ENCODE data around the gene GPR62.

GPR62 gene

DNA sequence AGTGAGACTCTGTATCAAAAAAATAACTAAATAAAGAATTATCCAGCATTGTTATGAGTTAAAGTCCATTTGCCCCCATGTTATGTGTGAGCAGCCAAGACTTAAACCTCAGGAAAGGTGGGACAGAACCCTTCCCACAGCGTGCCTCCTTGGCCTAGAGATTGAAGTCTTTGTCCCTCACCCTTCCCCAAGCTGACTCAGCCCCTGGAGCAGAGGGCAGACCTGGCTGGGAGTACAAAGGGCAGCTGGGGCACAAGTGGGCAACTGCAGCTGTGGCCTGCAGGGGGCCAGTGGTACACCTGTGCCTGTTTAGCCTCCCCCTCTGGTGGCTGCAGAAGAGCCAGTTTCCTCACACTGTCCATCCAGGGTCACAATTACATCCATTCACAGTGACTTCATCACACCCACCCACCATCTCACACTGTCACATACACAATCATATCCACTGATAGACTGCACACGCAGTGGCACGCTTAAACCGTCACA lies 27.2 kb downstream of the GPR62 start:
- TF ChIP-seq CTCF (IDR thresholded peaks at IDR 0.05; ENCODE audit: control insufficient read depth, extremely low read depth, insufficient read depth) = peak; percentile 58
- peak overlapping the region; percentile 66 for H3K4me3 ChIP-seq (ENCODE audit: low read depth, low read length)
- DNase-seq (ENCODE audit: low read depth) = peak; percentile 34

GRCh38 chr3:51982838-51983577 lies 27.8 kb downstream of the GPR62 start, which contains the start of gene ACY1:
Gene ACY1, plus strand, starts transcription at chr3:51983535. Its CDS starts 530 bp downstream, at chr3:51984065.
- peak within 1 kb of the TSS; percentile 66 for H3K4me3 ChIP-seq (ENCODE audit: low read depth, low read length)
- TF ChIP-seq CTCF (IDR thresholded peaks at IDR 0.05; ENCODE audit: control insufficient read depth, extremely low read depth, insufficient read depth) = no peak; the same call in 1 of the 2 replicates
- DNase-seq (ENCODE audit: low read depth) = peak; percentile 81

- peak overlapping the region; percentile 66 for H3K4me3 ChIP-seq (ENCODE audit: low read depth, low read length)
- no peak for TF ChIP-seq CTCF (IDR thresholded peaks at IDR 0.05; ENCODE audit: control insufficient read depth, extremely low read depth, insufficient read depth)
- DNase-seq (ENCODE audit: low read depth) = no peak
Measured at GRCh38 chr3:51983578-51984268, 28.5 kb downstream of the GPR62 start.

GRCh38 chr3:51984269-51984647 lies 29.1 kb downstream of the GPR62 start:
- peak overlapping the region; percentile 66 for H3K4me3 ChIP-seq (ENCODE audit: low read depth, low read length)
- TF ChIP-seq CTCF (IDR thresholded peaks at IDR 0.05; ENCODE audit: control insufficient read depth, extremely low read depth, insufficient read depth) = no peak
- DNase-seq (ENCODE audit: low read depth) = no peak

DNA sequence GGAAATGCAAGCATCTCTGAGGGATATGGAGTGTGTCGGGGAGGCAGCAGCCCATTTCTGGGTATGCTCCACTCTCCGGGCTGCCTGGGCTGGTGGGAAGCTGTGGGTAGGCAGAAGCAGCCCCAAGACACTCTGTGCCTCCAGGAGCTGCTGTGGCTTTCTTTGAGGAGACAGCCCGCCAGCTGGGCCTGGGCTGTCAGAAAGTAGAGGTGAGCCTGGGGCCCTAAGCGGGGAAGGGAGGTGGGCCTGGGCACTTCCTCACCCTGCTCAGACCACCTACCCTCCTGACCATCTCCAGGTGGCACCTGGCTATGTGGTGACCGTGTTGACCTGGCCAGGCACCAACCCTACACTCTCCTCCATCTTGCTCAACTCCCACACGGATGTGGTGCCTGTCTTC lies 29.9 kb downstream of the GPR62 start:
- no peak overlapping the region for H3K4me3 ChIP-seq (ENCODE audit: low read depth, low read length)
- DNase-seq (ENCODE audit: low read depth) = no peak
- no peak for TF ChIP-seq CTCF (IDR thresholded peaks at IDR 0.05; ENCODE audit: control insufficient read depth, extremely low read depth, insufficient read depth)

- DNase-seq (ENCODE audit: low read depth) = no peak
Measured at GRCh38 chr3:51986010-51986947, 31.1 kb downstream of the GPR62 start.

More at GRCh38 chr3:51986010-51986947, 31.1 kb downstream of the GPR62 start:
- no peak for TF ChIP-seq CTCF (IDR thresholded peaks at IDR 0.05; ENCODE audit: control insufficient read depth, extremely low read depth, insufficient read depth)
- no peak overlapping the region for H3K4me3 ChIP-seq (ENCODE audit: low read depth, low read length)

Measured in LNCaP clone FGC (cell line).